Peyer's patch (tissue), 4 donors: ENCODE results near the gene SLMAP. TPM values are rescaled to one million over a fixed set of nuclear protein-coding genes. Genes with fewer than 3 reads are reported as not detected.

Experiments used
- DNase-seq, 3 donors: peaks; one replicate each; pipeline ENCODE4 v3.0.0-alpha.2; 2017 to 2019
- H3K27ac ChIP-seq, 4 donors: fragments of 200-600 bp; sonication (generic); one replicate each; pipeline ENCODE4 v1.5.1; 2016 to 2019
- H3K27me3 ChIP-seq, 2 donors: fragments of 200-600 bp; sonication (generic); one replicate each; pipeline ENCODE4 v1.5.1; 2019
- H3K36me3 ChIP-seq, 3 donors: fragments of 200-600 bp; sonication (generic); one replicate each; pipeline ENCODE4 v1.5.1; 2016 to 2019
- H3K4me1 ChIP-seq, 4 donors: fragments of 200-600 bp; sonication (generic); one replicate each; pipeline ENCODE4 v1.5.1; 2016 to 2019
- H3K4me3 ChIP-seq, 4 donors: fragments of 200-600 bp; sonication (generic); 1 replicate in 3 of 4; 2 replicates in 1 of 4; pipeline ENCODE4 v1.5.1; 2016 to 2019; ENCODE audit warnings: mild to moderate bottlenecking in 1 of 4
- H3K9me3 ChIP-seq, 4 donors: fragments of 200-600 bp; sonication (generic); one replicate each; pipeline ENCODE4 v1.5.1; 2016 to 2019; ENCODE audit warnings: mild to moderate bottlenecking in 1 of 4
- POLR2A ChIP-seq, 2 donors: fragments of 450-650 bp; IDR thresholded peaks; one replicate each; pipeline ENCODE4 v1.5.1; 2017; ENCODE audit warnings: antibody characterized with exemption in 2 of 2, mild to moderate bottlenecking in 2 of 2, moderate library complexity in 2 of 2
- total RNA-seq, 4 donors: library from RNA; depleted of rRNA; stranded (reverse); fragments of >200 nt; gene quantifications; one replicate each; pipeline ENCODE4 v1.1.0, GENCODE V29; 2016
- TF ChIP-seq, protein P1 (sequence below), 6 experiments: fragments of 450-650 bp in 4 of 6; fragments of 200-600 bp in 2 of 6; sonication (generic) in 1 of 6; IDR thresholded peaks; one replicate each; pipeline ENCODE4 v1.5.1; 2017 to 2019; ENCODE audit warnings: antibody characterized with exemption in 6 of 6, mild to moderate bottlenecking in 3 of 6, moderate library complexity in 1 of 6

SLMAP gene
- total RNA-seq, 4 donors from 2014 or later, result 80.8 to 215 (median 94.4) TPM

GRCh38 chr3:57961828-57962447, 205.8 kb downstream of the SLMAP start:
- no peak for DNase-seq
- Histone ChIP-seq H3K4me1 (peaks cover 0 to 32% (median 6%) of the 10 kb centered on the region in 4 donors), H3K9me3 (no peaks in the 10 kb centered on the region), H3K36me3 (no peaks in the 10 kb centered on the region), H3K27ac (peak overlapping the region in 3 of 4 donors; percentile 49 to 92 (median 81)), H3K4me3 (no peak overlapping the region), H3K27me3 (no peaks in the 10 kb centered on the region)
- TF ChIP-seq, protein P1, sequence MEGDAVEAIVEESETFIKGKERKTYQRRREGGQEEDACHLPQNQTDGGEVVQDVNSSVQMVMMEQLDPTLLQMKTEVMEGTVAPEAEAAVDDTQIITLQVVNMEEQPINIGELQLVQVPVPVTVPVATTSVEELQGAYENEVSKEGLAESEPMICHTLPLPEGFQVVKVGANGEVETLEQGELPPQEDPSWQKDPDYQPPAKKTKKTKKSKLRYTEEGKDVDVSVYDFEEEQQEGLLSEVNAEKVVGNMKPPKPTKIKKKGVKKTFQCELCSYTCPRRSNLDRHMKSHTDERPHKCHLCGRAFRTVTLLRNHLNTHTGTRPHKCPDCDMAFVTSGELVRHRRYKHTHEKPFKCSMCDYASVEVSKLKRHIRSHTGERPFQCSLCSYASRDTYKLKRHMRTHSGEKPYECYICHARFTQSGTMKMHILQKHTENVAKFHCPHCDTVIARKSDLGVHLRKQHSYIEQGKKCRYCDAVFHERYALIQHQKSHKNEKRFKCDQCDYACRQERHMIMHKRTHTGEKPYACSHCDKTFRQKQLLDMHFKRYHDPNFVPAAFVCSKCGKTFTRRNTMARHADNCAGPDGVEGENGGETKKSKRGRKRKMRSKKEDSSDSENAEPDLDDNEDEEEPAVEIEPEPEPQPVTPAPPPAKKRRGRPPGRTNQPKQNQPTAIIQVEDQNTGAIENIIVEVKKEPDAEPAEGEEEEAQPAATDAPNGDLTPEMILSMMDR (IDR thresholded peaks at IDR 0.05), result peak in 3 of 6 experiments; percentile 59 to 75 (median 66)
- no peak for TF ChIP-seq POLR2A (IDR thresholded peaks at IDR 0.05)

- TF ChIP-seq, protein P1 (IDR thresholded peaks at IDR 0.05), result no peak
- TF ChIP-seq POLR2A (IDR thresholded peaks at IDR 0.05), result no peak
- Histone ChIP-seq H3K27ac (peak overlapping the region in 2 of 4 donors; percentile 28 to 92), H3K36me3 (no peaks in the 10 kb centered on the region), H3K27me3 (no peaks in the 10 kb centered on the region), H3K9me3 (no peaks in the 10 kb centered on the region), H3K4me1 (peaks cover 0 to 34% (median 6%) of the 10 kb centered on the region in 4 donors), H3K4me3 (no peak overlapping the region)
- DNase-seq, result no peak
Observed at GRCh38 chr3:57962448-57962834, 206.3 kb downstream of the SLMAP start.

- DNase-seq, result no peak
- H3K27me3 ChIP-seq, result no peaks in the 10 kb centered on the region
- H3K36me3 ChIP-seq, result no peaks in the 10 kb centered on the region
- peaks cover 0 to 39% (median 3%) of the 10 kb centered on the region in 4 donors for H3K4me1 ChIP-seq
- TF ChIP-seq, protein P1 (IDR thresholded peaks at IDR 0.05), result no peak
- TF ChIP-seq POLR2A (IDR thresholded peaks at IDR 0.05), result no peak
- no peak overlapping the region for H3K4me3 ChIP-seq
- H3K9me3 ChIP-seq, result no peaks in the 10 kb centered on the region
- H3K27ac ChIP-seq, result peak overlapping the region in 1 of 4 donors; percentile 5
Observed at GRCh38 chr3:57963811-57964346, 207.8 kb downstream of the SLMAP start.

GRCh38 chr3:57966829-57967228, 210.7 kb downstream of the SLMAP start:
- Histone ChIP-seq H3K27me3 (no peaks in the 10 kb centered on the region), H3K27ac (peak overlapping the region in 3 of 4 donors; percentile 53 to 88 (median 83)), H3K9me3 (no peaks in the 10 kb centered on the region), H3K4me1 (peaks cover 0 to 40% (median 3%) of the 10 kb centered on the region in 4 donors), H3K4me3 (no peak overlapping the region), H3K36me3 (no peaks in the 10 kb centered on the region)
- peak in 1 of 2 donors; percentile 28 for TF ChIP-seq POLR2A (IDR thresholded peaks at IDR 0.05)
- TF ChIP-seq, protein P1 (IDR thresholded peaks at IDR 0.05), result no peak
- DNase-seq, result peak in 1 of 3 donors; percentile 64

- H3K27ac ChIP-seq, result peak overlapping the region in 3 of 4 donors; percentile 53 to 88 (median 83)
- H3K9me3 ChIP-seq, result no peaks in the 10 kb centered on the region
- no peaks in the 10 kb centered on the region for H3K27me3 ChIP-seq
- peak in 1 of 3 donors; percentile 83 for DNase-seq
- H3K36me3 ChIP-seq, result no peaks in the 10 kb centered on the region
- TF ChIP-seq POLR2A (IDR thresholded peaks at IDR 0.05), result peak in 1 of 2 donors; percentile 27
- TF ChIP-seq, protein P1 (IDR thresholded peaks at IDR 0.05), result no peak
- no peak overlapping the region for H3K4me3 ChIP-seq
- peaks cover 0 to 40% (median 3%) of the 10 kb centered on the region in 4 donors for H3K4me1 ChIP-seq
Observed at GRCh38 chr3:57967590-57967989, 211.5 kb downstream of the SLMAP start.
